Inferior parietal cortex (tissue), 1 donor: ENCODE results near the gene DNMBP.
A peak's percentile ranks its signal among the peaks of the same experiment; 100 is the strongest.
"Not testable (repeated sequence)": the region's sequence is repeated elsewhere in the genome, so short reads cannot be mapped to it uniquely, and the experiment has no call there.

Experiments
- DNase-seq: peaks from one replicate; pipeline ENCODE4 v3.0.0-alpha.2; 2016; ENCODE audit errors: extremely low spot score

The DNMBP gene

GRCh38 chr10:100014071-100014762 is 4.5 kb upstream of the DNMBP start:
- DNase-seq: no peak

- no peak for DNase-seq
These were observed 3.9 kb upstream of the DNMBP start for GRCh38 chr10:100013621-100014020.

GRCh38 chr10:100011906-100012305 is 2.2 kb upstream of the DNMBP start:
- not testable (repeated sequence) for DNase-seq

- peak; percentile 49 for DNase-seq
These were observed 409 bp downstream of the DNMBP start for GRCh38 chr10:100009283-100009792.

GRCh38 chr10:100008708-100009282 is 952 bp downstream of the DNMBP start:
- no peak for DNase-seq

- no peak for DNase-seq
These were observed 1.6 kb downstream of the DNMBP start for GRCh38 chr10:100008142-100008522.

GRCh38 chr10:100007231-100008141 is 2.3 kb downstream of the DNMBP start:
- no peak for DNase-seq

- DNase-seq: no peak
These were observed 3.4 kb downstream of the DNMBP start for GRCh38 chr10:100006243-100006886.

- DNase-seq: no peak
These were observed 4.8 kb downstream of the DNMBP start for GRCh38 chr10:100004805-100005510.

GRCh38 chr10:100000109-100000644 is 9.6 kb downstream of the DNMBP start:
- no peak for DNase-seq

- DNase-seq: no peak
These were observed 10.2 kb downstream of the DNMBP start for GRCh38 chr10:99999319-100000108.

GRCh38 chr10:99998889-99999288 is 10.9 kb downstream of the DNMBP start:
- no peak for DNase-seq

- no peak for DNase-seq
These were observed 12.8 kb downstream of the DNMBP start for GRCh38 chr10:99996671-99997648.

- no peak for DNase-seq
These were observed 14.0 kb downstream of the DNMBP start for GRCh38 chr10:99995713-99996112.

GRCh38 chr10:99995269-99995668 is 14.5 kb downstream of the DNMBP start:
- DNase-seq: no peak

GRCh38 chr10:99994801-99995200 is 14.9 kb downstream of the DNMBP start:
- DNase-seq: no peak

GRCh38 chr10:99993701-99994689 is 15.8 kb downstream of the DNMBP start:
- DNase-seq: no peak

GRCh38 chr10:99985637-99986036 is 24.1 kb downstream of the DNMBP start:
- DNase-seq: not testable (repeated sequence)
